ENCODE data around the gene NEU2.

GRCh38 chr2:233003658-233004555 is 28.6 kb upstream of the NEU2 start:
- TF ChIP-seq, protein P1, sequence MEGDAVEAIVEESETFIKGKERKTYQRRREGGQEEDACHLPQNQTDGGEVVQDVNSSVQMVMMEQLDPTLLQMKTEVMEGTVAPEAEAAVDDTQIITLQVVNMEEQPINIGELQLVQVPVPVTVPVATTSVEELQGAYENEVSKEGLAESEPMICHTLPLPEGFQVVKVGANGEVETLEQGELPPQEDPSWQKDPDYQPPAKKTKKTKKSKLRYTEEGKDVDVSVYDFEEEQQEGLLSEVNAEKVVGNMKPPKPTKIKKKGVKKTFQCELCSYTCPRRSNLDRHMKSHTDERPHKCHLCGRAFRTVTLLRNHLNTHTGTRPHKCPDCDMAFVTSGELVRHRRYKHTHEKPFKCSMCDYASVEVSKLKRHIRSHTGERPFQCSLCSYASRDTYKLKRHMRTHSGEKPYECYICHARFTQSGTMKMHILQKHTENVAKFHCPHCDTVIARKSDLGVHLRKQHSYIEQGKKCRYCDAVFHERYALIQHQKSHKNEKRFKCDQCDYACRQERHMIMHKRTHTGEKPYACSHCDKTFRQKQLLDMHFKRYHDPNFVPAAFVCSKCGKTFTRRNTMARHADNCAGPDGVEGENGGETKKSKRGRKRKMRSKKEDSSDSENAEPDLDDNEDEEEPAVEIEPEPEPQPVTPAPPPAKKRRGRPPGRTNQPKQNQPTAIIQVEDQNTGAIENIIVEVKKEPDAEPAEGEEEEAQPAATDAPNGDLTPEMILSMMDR (conservative IDR thresholded peaks at IDR 0.05 in 1 of 2, IDR thresholded peaks at IDR 0.05 in 1 of 2; ENCODE audit: extremely low read depth in 1 of 2, insufficient read depth in 1 of 2, low read depth in 1 of 2, low read length in 2 of 2) = no peak
- TF ChIP-seq EZH2 (IDR thresholded peaks at IDR 0.05; ENCODE audit: borderline replicate concordance, low read length) = no peak

All from mammary epithelial cell (primary cell).